Neutrophil (primary cell): ENCODE measurements around the gene RHBDL1.

Source experiments
- H3K27ac ChIP-seq: fragments of 200-600 bp; sonication (generic); 2 replicates; pipeline ENCODE4 v1.5.1; 2016; ENCODE audit warnings: mild to moderate bottlenecking, moderate library complexity
- H3K27me3 ChIP-seq: fragments of 200-600 bp; sonication (generic); 2 replicates; pipeline ENCODE4 v1.6.0; 2016; ENCODE audit warnings: mild to moderate bottlenecking
- H3K36me3 ChIP-seq: fragments of 200-600 bp; sonication (generic); 2 replicates; pipeline ENCODE4 v1.5.1; 2017
- H3K4me1 ChIP-seq, 2 experiments: fragments of 200-600 bp in 1 of 2; sonication (generic) in 1 of 2; 1 replicate in 1 of 2; 2 replicates in 1 of 2; pipeline versions ENCODE4 v1.5.1 to v1.6.1; 2013 to 2016; ENCODE audit warnings: low read depth in 1 of 2, low read length in 1 of 2, mild to moderate bottlenecking in 1 of 2, moderate library complexity in 1 of 2; ENCODE audit not compliant: control insufficient read depth in 1 of 2, insufficient read depth in 1 of 2
- H3K4me3 ChIP-seq, 2 experiments: fragments of 200-600 bp in 1 of 2; sonication (generic) in 1 of 2; 1 replicate in 1 of 2; 2 replicates in 1 of 2; pipeline ENCODE4 v1.5.1; 2013 to 2016; ENCODE audit warnings: low read depth in 1 of 2, low read length in 1 of 2, mild to moderate bottlenecking in 1 of 2, moderate library complexity in 1 of 2
- H3K9me3 ChIP-seq: fragments of 200-600 bp; sonication (generic); 2 replicates; pipeline ENCODE4 v1.5.1; 2016
- CTCF ChIP-seq: fragments of 200-600 bp; sonication (generic); IDR thresholded peaks from 2 replicates; pipeline ENCODE4 v1.5.1; 2016; ENCODE audit warnings: antibody characterized with exemption

Gene RHBDL1

GRCh38 chr16:674968-675883, at the start of gene RHBDL1:
Gene RHBDL1, plus strand, starts transcription at chr16:675671. Its CDS starts 120 bp downstream, at chr16:675791.
- Histone ChIP-seq H3K4me3 (no peak within 1 kb of the TSS), H3K36me3 (peaks cover 45% of the 10 kb centered on the region), H3K4me1 (peaks cover 11 to 41% of the 10 kb centered on the region in 2 experiments), H3K27ac (no peak within 1 kb of the TSS), H3K27me3 (peaks cover 44% of the 10 kb centered on the region), H3K9me3 (no peaks in the 10 kb centered on the region)
- TF ChIP-seq CTCF: no peak

- Histone ChIP-seq H3K36me3 (peaks cover 64% of the 10 kb centered on the region), H3K27me3 (peaks cover 13% of the 10 kb centered on the region), H3K9me3 (no peaks in the 10 kb centered on the region), H3K4me3 (no peak overlapping the region), H3K4me1 (no peaks in the 10 kb centered on the region), H3K27ac (no peak overlapping the region)
- no peak for TF ChIP-seq CTCF
These were observed 49.3 kb upstream of the RHBDL1 start for GRCh38 chr16:625977-626765.

GRCh38 chr16:626787-627453, 48.6 kb upstream of the RHBDL1 start:
- Histone ChIP-seq H3K36me3 (peaks cover 56% of the 10 kb centered on the region), H3K27ac (no peak overlapping the region), H3K9me3 (no peaks in the 10 kb centered on the region), H3K27me3 (peaks cover 21% of the 10 kb centered on the region), H3K4me1 (no peaks in the 10 kb centered on the region), H3K4me3 (no peak overlapping the region)
- TF ChIP-seq CTCF: no peak

- no peak for TF ChIP-seq CTCF
- Histone ChIP-seq H3K9me3 (no peaks in the 10 kb centered on the region), H3K36me3 (peaks cover 56% of the 10 kb centered on the region), H3K4me3 (no peak overlapping the region), H3K4me1 (no peaks in the 10 kb centered on the region), H3K27me3 (peaks cover 25% of the 10 kb centered on the region), H3K27ac (no peak overlapping the region)
These were observed 47.8 kb upstream of the RHBDL1 start for GRCh38 chr16:627454-628239.
